H1 (cell line): ENCODE measurements around the gene RGS6. TPM values are rescaled to one million over a fixed set of nuclear protein-coding genes. Genes with fewer than 3 reads are reported as not detected.

ENCODE experiments used
- GABPA ChIP-seq: IDR thresholded peaks from 2 replicates; pipeline ENCODE4 v1.6.1; 2011; ENCODE audit warnings: mild to moderate bottlenecking, low read length, moderate library complexity, borderline replicate concordance; ENCODE audit not compliant: insufficient read depth
- TAF1 ChIP-seq: IDR thresholded peaks from 2 replicates; pipeline ENCODE4 v1.6.1; 2011; ENCODE audit warnings: mild to moderate bottlenecking, low read depth, low read length
- USF2 ChIP-seq: IDR thresholded peaks from 2 replicates; pipeline ENCODE4 v1.6.1; 2011; ENCODE audit warnings: low read length, improper control_type of control experiment
- polyA plus RNA-seq, 7 experiments: library from polyadenylated mRNA; depleted of rRNA in 3 of 7; stranded (reverse) in 5 of 7; unstranded in 2 of 7; fragments of >200 nt in 5 of 7; fragments of 200-250 nt in 2 of 7; gene quantifications; 1 replicate in 5 of 7; 2 replicates in 1 of 7; 4 replicates in 1 of 7; pipeline versions ENCODE4 v1.2.1 to v1.2.3, GENCODE V29; 2011 to 2013; ENCODE audit warnings: missing spikeins in 2 of 7, mixed read lengths in 2 of 7
- total RNA-seq: library from RNA; stranded (reverse); fragmentation: NEBNext Ultra II Directional; extraction: Animal tissue kit (Norgen Biotek cat#: 25700); gene quantifications from 2 replicates; pipeline ENCODE4 v1.2.1, GENCODE V29; 2021

Gene RGS6
- total and polyA plus RNA-seq, 2 of the 8 experiments (the other 6 are each of a cell fraction or from before 2014, with no cell fraction given): 0.26 to 1.1 TPM

DNA sequence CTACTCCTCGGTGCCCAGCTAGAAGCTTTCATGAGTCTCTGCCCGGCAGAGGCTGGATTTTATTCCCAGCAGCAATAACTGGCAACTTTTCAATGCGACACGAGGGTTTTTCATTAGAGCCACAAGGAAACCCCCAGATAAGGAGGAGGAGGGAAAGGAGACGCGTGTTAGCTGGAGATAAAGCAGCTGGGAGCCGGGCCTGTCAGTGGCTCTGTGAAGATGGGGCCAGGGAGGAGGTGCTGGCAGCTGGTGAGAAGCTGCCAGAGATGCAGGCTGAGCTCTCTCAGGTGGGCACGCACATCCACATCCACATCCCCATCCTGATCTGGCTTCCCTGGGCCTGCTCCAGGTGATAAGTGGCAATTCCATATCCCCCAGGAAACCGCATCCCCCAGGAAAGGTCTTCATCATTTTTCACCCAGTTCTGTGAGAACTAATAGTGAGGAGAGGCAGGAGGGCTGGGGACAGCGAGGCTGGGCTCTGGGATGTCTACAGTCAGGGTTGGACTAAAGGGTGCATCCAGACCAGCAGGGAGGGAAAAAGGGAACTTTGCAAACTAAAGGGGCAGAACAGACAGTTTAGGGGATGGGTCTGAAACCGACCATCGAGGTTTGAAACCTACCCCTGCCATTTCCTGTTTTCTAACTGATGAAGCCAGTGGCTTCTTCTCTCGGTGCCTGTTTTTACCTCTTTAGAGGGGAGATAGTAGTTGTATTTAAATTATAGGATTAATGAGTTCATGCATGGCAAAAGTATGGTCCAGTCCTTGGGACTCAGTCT, 548.4 kb downstream of the RGS6 start (continued):
- TF ChIP-seq USF2 (no peak), TAF1 (no peak), GABPA (no peak)
